ENCODE measurements around the gene SHCBP1.
"Not testable (repeated sequence)": the region's sequence is repeated elsewhere in the genome, so short reads cannot be mapped to it uniquely, and the experiment has no call there.

The SHCBP1 gene

GRCh38 chr16:46583036-46583435, 38.1 kb downstream of the SHCBP1 start:
- Mint-ChIP-seq H3K4me1 (no peaks in the 10 kb centered on the region), H3K27ac (no peak overlapping the region), H3K27me3 (no peaks in the 10 kb centered on the region), H3K36me3 (peaks cover 27% of the 10 kb centered on the region), H3K9me3 (peaks cover 19% of the 10 kb centered on the region), H3K4me3 (no peak overlapping the region)
- ATAC-seq (ENCODE audit: low read depth) = no peak
- no peak for DNase-seq (ENCODE audit: low spot score in 2 of 2)

GRCh38 chr16:46582313-46582712, 38.9 kb downstream of the SHCBP1 start:
- DNase-seq (ENCODE audit: low spot score in 2 of 2) (no peak), ATAC-seq (ENCODE audit: low read depth) (no peak)
- Mint-ChIP-seq H3K9me3 (peaks cover 15% of the 10 kb centered on the region), H3K27ac (no peak overlapping the region), H3K4me3 (no peak overlapping the region), H3K27me3 (no peaks in the 10 kb centered on the region), H3K4me1 (no peaks in the 10 kb centered on the region), H3K36me3 (peaks cover 24% of the 10 kb centered on the region)

GRCh38 chr16:46577988-46578579, 43.1 kb downstream of the SHCBP1 start:
- H3K4me1 Mint-ChIP-seq = no peaks in the 10 kb centered on the region
- no peaks in the 10 kb centered on the region for H3K9me3 Mint-ChIP-seq
- H3K4me3 Mint-ChIP-seq = no peak overlapping the region
- H3K27me3 Mint-ChIP-seq = no peaks in the 10 kb centered on the region
- H3K36me3 Mint-ChIP-seq = peaks cover 8% of the 10 kb centered on the region
- H3K27ac Mint-ChIP-seq = no peak overlapping the region
- DNase-seq (ENCODE audit: low spot score in 2 of 2) = no peak
- ATAC-seq (ENCODE audit: low read depth) = no peak

DNA sequence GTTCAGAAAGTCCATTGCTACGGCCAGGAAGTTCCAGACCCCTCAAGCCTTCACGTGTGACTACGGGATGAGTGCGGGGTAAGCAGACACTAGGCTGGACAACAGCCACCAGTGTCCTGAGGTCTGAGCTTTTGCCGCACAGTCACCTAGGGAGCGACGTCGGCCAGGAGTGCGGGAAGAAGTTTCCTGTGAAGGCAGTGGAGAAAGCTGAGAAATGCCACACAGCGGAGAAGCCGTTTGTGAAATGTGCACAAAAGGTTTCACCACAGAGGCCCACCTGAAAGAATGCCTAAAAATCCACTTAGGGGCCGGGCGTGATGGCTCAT, 47.4 kb downstream of the SHCBP1 start:
- Mint-ChIP-seq H3K4me3 (no peak overlapping the region), H3K27ac (no peak overlapping the region), H3K27me3 (peaks cover 3% of the 10 kb centered on the region), H3K36me3 (no peaks in the 10 kb centered on the region), H3K9me3 (peaks cover 2% of the 10 kb centered on the region), H3K4me1 (no peaks in the 10 kb centered on the region)
- no peak for DNase-seq (ENCODE audit: low spot score in 2 of 2)
- ATAC-seq (ENCODE audit: low read depth) = no peak

DNA sequence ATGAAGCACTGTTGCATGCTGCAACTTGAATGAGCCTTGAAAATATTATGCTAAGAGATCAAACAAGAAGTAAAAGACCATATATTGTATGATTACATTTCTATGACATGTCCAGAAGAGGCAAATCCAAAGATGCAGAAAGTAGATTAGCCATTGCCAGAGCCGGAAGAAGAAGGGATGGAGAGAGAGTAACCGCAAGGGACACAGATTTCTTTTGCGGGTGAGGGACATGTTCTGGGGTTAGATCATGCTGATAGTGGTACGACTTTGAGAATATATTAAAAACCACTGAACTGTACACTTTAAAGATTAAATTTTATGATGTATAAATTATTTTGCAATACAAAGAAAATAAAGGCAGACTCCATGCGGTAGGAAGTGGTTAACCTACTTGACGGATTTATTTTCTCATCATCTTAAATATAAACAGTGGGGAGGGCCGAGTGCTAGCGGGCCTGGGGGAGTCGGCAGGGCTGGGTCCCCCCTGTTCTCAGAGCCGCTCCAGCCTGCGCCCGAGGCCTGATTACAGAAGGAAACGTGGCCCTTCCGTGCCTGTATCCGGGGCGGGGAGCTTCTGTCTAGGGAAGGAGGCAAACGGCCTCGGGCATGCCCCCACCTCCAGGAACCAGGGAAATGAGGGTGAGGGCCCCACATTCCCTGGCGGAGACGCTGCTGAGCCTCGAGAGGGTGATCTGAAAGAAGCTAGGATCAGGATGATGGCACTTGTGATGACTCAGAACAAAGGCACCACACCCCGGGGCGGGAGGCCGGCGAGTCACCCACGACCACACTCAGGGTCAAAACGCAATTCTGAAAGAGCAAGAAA, 48.0 kb downstream of the SHCBP1 start:
- Mint-ChIP-seq H3K27me3 (peaks cover 3% of the 10 kb centered on the region), H3K36me3 (no peaks in the 10 kb centered on the region), H3K27ac (no peak overlapping the region), H3K4me1 (no peaks in the 10 kb centered on the region), H3K4me3 (no peak overlapping the region), H3K9me3 (peaks cover 2% of the 10 kb centered on the region)
- ATAC-seq (ENCODE audit: low read depth) (no peak), DNase-seq (ENCODE audit: low spot score in 2 of 2) (no peak)

GRCh38 chr16:46569231-46569735, 51.9 kb downstream of the SHCBP1 start:
- Mint-ChIP-seq H3K36me3 (no peaks in the 10 kb centered on the region), H3K9me3 (peaks cover 2% of the 10 kb centered on the region), H3K27me3 (peaks cover 3% of the 10 kb centered on the region), H3K27ac (no peak overlapping the region), H3K4me1 (no peaks in the 10 kb centered on the region), H3K4me3 (no peak overlapping the region)
- no peak for DNase-seq (ENCODE audit: low spot score in 2 of 2)
- no peak for ATAC-seq (ENCODE audit: low read depth)

- no peak for ATAC-seq (ENCODE audit: low read depth)
- no peaks in the 10 kb centered on the region for H3K4me1 Mint-ChIP-seq
Observed at GRCh38 chr16:46568472-46569230, 52.5 kb downstream of the SHCBP1 start.

GRCh38 chr16:46562979-46563378, 58.2 kb downstream of the SHCBP1 start:
- no peak overlapping the region for H3K27ac Mint-ChIP-seq
- no peaks in the 10 kb centered on the region for H3K4me1 Mint-ChIP-seq
- no peak overlapping the region for H3K4me3 Mint-ChIP-seq
- ATAC-seq (ENCODE audit: low read depth) (no peak), DNase-seq (ENCODE audit: low spot score in 2 of 2) (no peak)
- no peaks in the 10 kb centered on the region for H3K9me3 Mint-ChIP-seq
- H3K27me3 Mint-ChIP-seq = peaks cover 2% of the 10 kb centered on the region
- no peaks in the 10 kb centered on the region for H3K36me3 Mint-ChIP-seq

More at GRCh38 chr16:46568472-46569230, 52.5 kb downstream of the SHCBP1 start:
- Mint-ChIP-seq H3K27ac (no peak overlapping the region), H3K36me3 (no peaks in the 10 kb centered on the region), H3K9me3 (peaks cover 2% of the 10 kb centered on the region), H3K27me3 (peaks cover 5% of the 10 kb centered on the region), H3K4me3 (no peak overlapping the region)
- no peak for DNase-seq (ENCODE audit: low spot score in 2 of 2)

GRCh38 chr16:46558018-46558417, 63.2 kb downstream of the SHCBP1 start:
- DNase-seq (ENCODE audit: low spot score in 2 of 2) (no peak), ATAC-seq (ENCODE audit: low read depth) (no peak)
- Mint-ChIP-seq H3K36me3 (no peaks in the 10 kb centered on the region), H3K27ac (no peak overlapping the region), H3K4me1 (peaks cover 5% of the 10 kb centered on the region), H3K9me3 (no peaks in the 10 kb centered on the region), H3K4me3 (no peak overlapping the region), H3K27me3 (no peaks in the 10 kb centered on the region)

DNA sequence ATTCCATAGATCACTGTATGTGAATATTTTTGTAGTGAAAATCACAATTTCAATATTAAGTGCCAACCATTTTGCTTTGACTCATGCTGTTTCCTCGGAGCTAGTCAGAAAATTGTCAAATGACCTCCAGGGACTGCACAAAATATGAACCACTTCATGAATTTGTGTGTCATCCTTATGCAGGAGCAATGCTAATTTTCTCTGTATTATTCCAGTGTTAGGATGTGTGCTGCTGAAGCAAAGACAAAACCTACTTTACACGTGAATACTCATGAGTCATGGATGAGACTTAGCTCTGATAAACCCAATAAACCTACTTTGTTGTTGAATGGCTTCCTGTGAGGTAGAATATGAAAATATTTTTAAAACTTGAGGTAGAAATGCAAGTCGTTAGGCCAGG, 65.2 kb downstream of the SHCBP1 start:
- peaks cover 1% of the 10 kb centered on the region for H3K27me3 Mint-ChIP-seq
- ATAC-seq (ENCODE audit: low read depth) (no peak), DNase-seq (ENCODE audit: low spot score in 2 of 2) (no peak)
- no peaks in the 10 kb centered on the region for H3K9me3 Mint-ChIP-seq
- no peaks in the 10 kb centered on the region for H3K36me3 Mint-ChIP-seq
- H3K4me3 Mint-ChIP-seq = no peak overlapping the region
- H3K4me1 Mint-ChIP-seq = peaks cover 5% of the 10 kb centered on the region
- H3K27ac Mint-ChIP-seq = no peak overlapping the region

DNA sequence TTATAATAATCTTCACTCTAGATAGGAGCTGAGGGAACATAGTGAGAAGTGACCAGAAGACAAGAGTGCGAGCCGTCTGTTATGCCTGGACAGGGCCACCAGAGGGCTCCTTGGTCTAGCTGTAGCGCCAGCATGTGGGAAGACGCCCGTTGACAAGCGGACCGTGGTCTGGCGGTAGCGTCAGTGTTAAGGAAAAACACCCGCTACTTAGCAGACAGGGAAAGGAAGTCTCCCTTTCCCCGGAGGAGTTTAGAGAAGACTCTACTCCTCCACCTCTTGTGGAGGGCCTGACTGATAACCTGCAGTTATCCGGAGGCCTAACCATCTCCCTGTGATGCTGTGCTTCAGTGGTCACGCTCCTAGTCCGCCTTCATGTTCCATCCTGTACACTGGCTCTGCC, 66.7 kb downstream of the SHCBP1 start:
- not testable (repeated sequence) for H3K36me3 Mint-ChIP-seq; H3K9me3 Mint-ChIP-seq; H3K27me3 Mint-ChIP-seq; H3K4me1 Mint-ChIP-seq; H3K27ac Mint-ChIP-seq; ATAC-seq (ENCODE audit: low read depth); H3K4me3 Mint-ChIP-seq
- DNase-seq (ENCODE audit: low spot score in 2 of 2) = peak; percentile 38 to 44

DNA sequence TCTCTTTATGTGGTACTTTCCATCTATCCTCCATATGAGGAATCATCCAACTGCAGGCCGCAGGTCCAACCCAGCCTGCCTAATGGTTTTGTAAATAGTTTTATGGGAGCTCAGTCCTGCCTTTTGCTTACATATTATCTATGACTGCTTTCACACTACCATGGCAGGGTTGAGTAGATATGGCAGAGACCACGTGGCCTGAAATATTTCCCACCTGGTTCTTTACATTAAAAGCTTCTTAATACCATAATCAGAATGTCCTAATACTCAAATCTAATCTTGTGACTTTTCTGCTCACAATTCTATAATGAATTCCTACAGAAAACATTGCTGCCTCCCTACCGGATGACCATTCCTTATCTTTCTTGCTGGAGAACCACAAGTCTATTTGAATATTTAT, 71.7 kb downstream of the SHCBP1 start:
- no peak for ATAC-seq (ENCODE audit: low read depth)
- Mint-ChIP-seq H3K36me3 (no peaks in the 10 kb centered on the region), H3K27ac (no peak overlapping the region), H3K4me1 (no peaks in the 10 kb centered on the region), H3K27me3 (peaks cover 11% of the 10 kb centered on the region), H3K4me3 (no peak overlapping the region), H3K9me3 (no peaks in the 10 kb centered on the region)
- DNase-seq (ENCODE audit: low spot score in 2 of 2) = no peak
